HG03378 (cell line): ENCODE results near the gene TTC4.
A peak's percentile ranks its signal among the peaks of the same experiment; 100 is the strongest.

Source experiments
- ATAC-seq: cut with Tn5 transposase; IDR thresholded peaks from one replicate; pipeline ENCODE4 v1.9.1; 2021; ENCODE audit warnings: mild to moderate bottlenecking, moderate library complexity; ENCODE audit not compliant: unreplicated experiment

TTC4 gene

GRCh38 chr1:54715493-54716298 lies at the start of gene TTC4:
Gene TTC4 (plus strand): TSS chr1:54715861. CDS start chr1:54715909, 48 bp downstream.
- ATAC-seq: peak; percentile 85

GRCh38 chr1:54666333-54666732 lies 49.3 kb upstream of the TTC4 start:
- no peak for ATAC-seq

GRCh38 chr1:54667797-54668196 lies 47.9 kb upstream of the TTC4 start:
- ATAC-seq: no peak

GRCh38 chr1:54668567-54668966 lies 47.1 kb upstream of the TTC4 start:
- ATAC-seq: no peak

- ATAC-seq: no peak
These were observed 43.6 kb upstream of the TTC4 start for GRCh38 chr1:54671985-54672608.

- ATAC-seq: no peak
These were observed 36.7 kb upstream of the TTC4 start for GRCh38 chr1:54678776-54679643.

GRCh38 chr1:54679706-54680105 lies 36.0 kb upstream of the TTC4 start:
- no peak for ATAC-seq

GRCh38 chr1:54680387-54680786 lies 35.3 kb upstream of the TTC4 start:
- no peak for ATAC-seq

GRCh38 chr1:54681358-54681757 lies 34.3 kb upstream of the TTC4 start:
- ATAC-seq: no peak

GRCh38 chr1:54683453-54683852 lies 32.2 kb upstream of the TTC4 start:
- no peak for ATAC-seq

GRCh38 chr1:54685335-54685905 lies 30.2 kb upstream of the TTC4 start:
- ATAC-seq: no peak

GRCh38 chr1:54686155-54686554 lies 29.5 kb upstream of the TTC4 start:
- ATAC-seq: no peak

GRCh38 chr1:54694771-54695170 lies 20.9 kb upstream of the TTC4 start:
- ATAC-seq: no peak

- no peak for ATAC-seq
These were observed 20.4 kb upstream of the TTC4 start for GRCh38 chr1:54695221-54695620.

GRCh38 chr1:54695764-54696163 lies 19.9 kb upstream of the TTC4 start:
- ATAC-seq: no peak

GRCh38 chr1:54696262-54696661 lies 19.4 kb upstream of the TTC4 start:
- ATAC-seq: no peak

GRCh38 chr1:54697896-54698295 lies 17.8 kb upstream of the TTC4 start:
- no peak for ATAC-seq

- ATAC-seq: no peak
These were observed 17.3 kb upstream of the TTC4 start for GRCh38 chr1:54698346-54698745.

GRCh38 chr1:54699936-54700525 lies 15.6 kb upstream of the TTC4 start:
- ATAC-seq: no peak

- no peak for ATAC-seq
These were observed 14.6 kb upstream of the TTC4 start for GRCh38 chr1:54701066-54701465.

GRCh38 chr1:54701996-54702395 lies 13.7 kb upstream of the TTC4 start:
- ATAC-seq: no peak
